Hepatocyte (in vitro differentiated cells): ENCODE measurements around the gene PRKG1. TPM values are rescaled to one million over a fixed set of nuclear protein-coding genes. Genes with fewer than 3 reads are reported as not detected.

Source experiments
- DNase-seq: peaks from one replicate; pipeline ENCODE4 v3.0.0-alpha.2; 2016; ENCODE audit warnings: low spot score
- H2AFZ ChIP-seq: fragments of 200-600 bp; sonication (generic); 2 replicates; pipeline ENCODE4 v1.6.0; 2016; ENCODE audit warnings: antibody characterized with exemption, mild to moderate bottlenecking
- H3K27ac ChIP-seq: fragments of 200-600 bp; sonication (generic); 2 replicates; pipeline ENCODE4 v1.5.1; 2016; ENCODE audit warnings: mild to moderate bottlenecking
- H3K27me3 ChIP-seq: fragments of 200-600 bp; sonication (generic); 2 replicates; pipeline ENCODE4 v1.6.1; 2016
- H3K36me3 ChIP-seq: fragments of 200-600 bp; sonication (generic); replicated peaks from 2 replicates; pipeline ENCODE4 v1.5.1; 2016; ENCODE audit warnings: low read depth; ENCODE audit not compliant: insufficient read depth
- H3K4me1 ChIP-seq: fragments of 200-600 bp; sonication (generic); 2 replicates; pipeline ENCODE4 v1.5.1; 2016; ENCODE audit warnings: mild to moderate bottlenecking, moderate library complexity; ENCODE audit not compliant: insufficient read depth
- H3K4me2 ChIP-seq: fragments of 200-600 bp; sonication (generic); 2 replicates; pipeline ENCODE4 v1.6.0; 2016
- H3K4me3 ChIP-seq: fragments of 200-600 bp; sonication (generic); 2 replicates; pipeline ENCODE4 v1.5.1; 2016; ENCODE audit warnings: mild to moderate bottlenecking
- H3K79me2 ChIP-seq: fragments of 200-600 bp; sonication (generic); 2 replicates; pipeline ENCODE4 v1.6.0; 2017; ENCODE audit warnings: mild to moderate bottlenecking
- H3K9me2 ChIP-seq: fragments of 200-600 bp; sonication (generic); replicated peaks from 2 replicates; pipeline ENCODE4 v1.6.0; 2017; ENCODE audit warnings: mild to moderate bottlenecking; ENCODE audit not compliant: insufficient read depth
- H3K9me3 ChIP-seq: fragments of 200-600 bp; sonication (generic); 2 replicates; pipeline ENCODE4 v1.5.1; 2016; ENCODE audit warnings: low read depth, mild to moderate bottlenecking
- H4K20me1 ChIP-seq: fragments of 200-600 bp; sonication (generic); 2 replicates; pipeline ENCODE4 v1.6.0; 2016; ENCODE audit warnings: mild to moderate bottlenecking; ENCODE audit not compliant: insufficient read depth, poor library complexity, severe bottlenecking
- CTCF ChIP-seq: fragments of 200-600 bp; sonication (generic); IDR thresholded peaks from 2 replicates; pipeline ENCODE4 v1.5.1; 2016; ENCODE audit warnings: antibody characterized with exemption, mild to moderate bottlenecking; ENCODE audit not compliant: poor library complexity
- EZH2 ChIP-seq: fragments of 200-600 bp; sonication (generic); IDR thresholded peaks from 2 replicates; pipeline ENCODE4 v1.6.1; 2016; ENCODE audit warnings: antibody characterized with exemption, mild to moderate bottlenecking, borderline replicate concordance
- EZH2phosphoT487 ChIP-seq: fragments of 200-600 bp; sonication (generic); IDR thresholded peaks from one replicate; pipeline ENCODE4 v1.6.1; 2018; ENCODE audit warnings: antibody characterized with exemption, mild to moderate bottlenecking, low read depth, moderate library complexity; ENCODE audit not compliant: unreplicated experiment, severe bottlenecking
- WGBS: methylation state at CpG from one replicate; pipeline ENCODE4 v1.1.6; 2016; ENCODE audit warnings: low lambda C conversion rate; ENCODE audit errors: missing lambda C conversion rate; 5-methylcytosine and 5-hydroxymethylcytosine counted together
- polyA plus RNA-seq: library from polyadenylated mRNA; unstranded; fragments of >200 nt; fragmentation: Nextera tagmentation; extraction: Ambion mirVana; gene quantifications from 2 replicates; pipeline ENCODE4 v1.2.1, GENCODE V29; 2016
- total RNA-seq: library from RNA; depleted of rRNA; stranded (reverse); fragments of >200 nt; gene quantifications from 2 replicates; pipeline ENCODE4 v1.2.3, GENCODE V29; 2014

Gene PRKG1
- total and polyA plus RNA-seq, 2 experiments from 2014 or later: 4.0 to 8.1 TPM

- H3K9me2 ChIP-seq: no peaks in the 10 kb centered on the region
Observed at GRCh38 chr10:52043811-52044210, 969.5 kb downstream of the PRKG1 start.

GRCh38 chr10:52048051-52048450, 973.8 kb downstream of the PRKG1 start:
- Histone ChIP-seq H3K4me2 (no peak overlapping the region), H3K27me3 (no peaks in the 10 kb centered on the region), H3K4me1 (peaks cover 4% of the 10 kb centered on the region), H3K9me2 (no peaks in the 10 kb centered on the region), H3K79me2 (no peaks in the 10 kb centered on the region), H3K36me3 (no peaks in the 10 kb centered on the region), H4K20me1 (no peaks in the 10 kb centered on the region), H3K27ac (no peak overlapping the region), H2AFZ (no peak overlapping the region), H3K4me3 (no peak overlapping the region), H3K9me3 (no peaks in the 10 kb centered on the region)
- no peak for DNase-seq
- no peak for TF ChIP-seq EZH2phosphoT487
- no peak for TF ChIP-seq CTCF
- no peak for TF ChIP-seq EZH2

More at GRCh38 chr10:52043811-52044210, 969.5 kb downstream of the PRKG1 start:
- DNase-seq: no peak
- Histone ChIP-seq H3K4me2 (no peak overlapping the region), H3K9me3 (no peaks in the 10 kb centered on the region), H3K79me2 (no peaks in the 10 kb centered on the region), H4K20me1 (no peaks in the 10 kb centered on the region), H3K4me1 (peaks cover 4% of the 10 kb centered on the region), H3K27me3 (no peaks in the 10 kb centered on the region), H2AFZ (no peak overlapping the region), H3K36me3 (no peaks in the 10 kb centered on the region), H3K4me3 (no peak overlapping the region), H3K27ac (no peak overlapping the region)
- TF ChIP-seq CTCF: no peak
- TF ChIP-seq EZH2: no peak
- no peak for TF ChIP-seq EZH2phosphoT487

- TF ChIP-seq CTCF: no peak
- no peak for TF ChIP-seq EZH2
- TF ChIP-seq EZH2phosphoT487: no peak
- WGBS: 44% methylated on average over 3 of the region's 3 CpGs
- H4K20me1 ChIP-seq: no peaks in the 10 kb centered on the region
Observed at GRCh38 chr10:52050429-52051047, 976.3 kb downstream of the PRKG1 start.

GRCh38 chr10:52053497-52053896, 979.2 kb downstream of the PRKG1 start:
- WGBS: 70% methylated on average over 5 of the region's 5 CpGs
- Histone ChIP-seq H3K9me3 (no peaks in the 10 kb centered on the region), H3K4me3 (no peak overlapping the region)

More at GRCh38 chr10:52050429-52051047, 976.3 kb downstream of the PRKG1 start:
- Histone ChIP-seq H3K79me2 (no peaks in the 10 kb centered on the region), H3K36me3 (no peaks in the 10 kb centered on the region), H3K27ac (no peak overlapping the region), H3K9me3 (no peaks in the 10 kb centered on the region), H3K4me3 (no peak overlapping the region), H3K27me3 (no peaks in the 10 kb centered on the region), H3K4me2 (no peak overlapping the region), H3K9me2 (no peaks in the 10 kb centered on the region), H3K4me1 (no peaks in the 10 kb centered on the region), H2AFZ (no peak overlapping the region)
- no peak for DNase-seq

More at GRCh38 chr10:52053497-52053896, 979.2 kb downstream of the PRKG1 start:
- Histone ChIP-seq H3K4me1 (no peaks in the 10 kb centered on the region), H3K79me2 (no peaks in the 10 kb centered on the region), H3K9me2 (no peaks in the 10 kb centered on the region), H3K36me3 (no peaks in the 10 kb centered on the region), H3K4me2 (no peak overlapping the region), H3K27ac (no peak overlapping the region), H3K27me3 (no peaks in the 10 kb centered on the region), H4K20me1 (no peaks in the 10 kb centered on the region), H2AFZ (no peak overlapping the region)
- no peak for DNase-seq
- TF ChIP-seq CTCF (no peak), EZH2 (no peak), EZH2phosphoT487 (no peak)
